MM.1S (cell line): Measurements from ENCODE around the gene PARVB.

ENCODE experiments used
- DNase-seq: peaks from one replicate; pipeline ENCODE4 v3.0.0-alpha.2; 2015
- H2AFZ ChIP-seq: fragments of 300-600 bp; sonication (generic); 2 replicates; pipeline ENCODE4 v1.6.0; 2016; ENCODE audit warnings: antibody characterized with exemption, low read length
- H3F3A ChIP-seq: fragments of 300-600 bp; sonication (generic); 2 replicates; pipeline ENCODE4 v1.6.1; 2016; ENCODE audit warnings: mild to moderate bottlenecking, antibody characterized with exemption, low read length, moderate library complexity, mixed read lengths; ENCODE audit not compliant: insufficient read depth
- H3K27ac ChIP-seq: fragments of 300-600 bp; sonication (generic); 2 replicates; pipeline ENCODE4 v1.5.1; 2016; ENCODE audit warnings: mild to moderate bottlenecking, low read length
- H3K27me3 ChIP-seq: fragments of 300-600 bp; sonication (generic); replicated peaks from 2 replicates; pipeline ENCODE4 v1.6.0; 2016; ENCODE audit warnings: low read length; ENCODE audit not compliant: insufficient read depth
- H3K36me3 ChIP-seq: fragments of 300-600 bp; sonication (generic); replicated peaks from 2 replicates; pipeline ENCODE4 v1.6.1; 2016; ENCODE audit warnings: mild to moderate bottlenecking, low read length, mixed read lengths; ENCODE audit not compliant: insufficient read depth
- H3K4me1 ChIP-seq: fragments of 300-600 bp; sonication (generic); 2 replicates; pipeline ENCODE4 v1.6.1; 2016; ENCODE audit warnings: low read length, mixed read lengths
- H3K4me2 ChIP-seq: fragments of 300-600 bp; sonication (generic); 2 replicates; pipeline ENCODE4 v1.6.0; 2016; ENCODE audit warnings: low read depth, low read length
- H3K4me3 ChIP-seq: fragments of 300-600 bp; sonication (generic); 2 replicates; pipeline ENCODE4 v1.5.1; 2016; ENCODE audit warnings: low read length, mixed read lengths
- H3K79me2 ChIP-seq: fragments of 300-600 bp; sonication (generic); 2 replicates; pipeline ENCODE4 v1.6.1; 2016; ENCODE audit warnings: mixed run types, low read length, mixed read lengths
- H3K9ac ChIP-seq: fragments of 300-600 bp; sonication (generic); 2 replicates; pipeline ENCODE4 v1.6.1; 2016; ENCODE audit warnings: low read length, mixed read lengths
- H3K9me2 ChIP-seq: fragments of 300-600 bp; sonication (generic); replicated peaks from 2 replicates; pipeline ENCODE4 v1.6.1; 2016; ENCODE audit warnings: mild to moderate bottlenecking, low read length, mixed read lengths; ENCODE audit not compliant: insufficient read depth
- H3K9me3 ChIP-seq: fragments of 300-600 bp; sonication (generic); replicated peaks from 2 replicates; pipeline ENCODE4 v1.6.1; 2016; ENCODE audit warnings: mild to moderate bottlenecking, low read length, mixed read lengths; ENCODE audit not compliant: insufficient read depth
- H4K20me1 ChIP-seq: fragments of 300-600 bp; sonication (generic); 2 replicates; pipeline ENCODE4 v1.6.1; 2016; ENCODE audit warnings: mild to moderate bottlenecking, low read length, moderate library complexity, mixed read lengths; ENCODE audit not compliant: insufficient read depth
- CTCF ChIP-seq: fragments of 300-600 bp; sonication (generic); IDR thresholded peaks from 2 replicates; pipeline ENCODE4 v1.5.1; 2016; ENCODE audit warnings: antibody characterized with exemption, low read length, mixed read lengths
- EZH2 ChIP-seq: fragments of 300-600 bp; sonication (generic); optimal IDR thresholded peaks from 2 replicates; pipeline ENCODE3; 2017; ENCODE audit warnings: low read depth, mild to moderate bottlenecking, antibody characterized with exemption, low read length, mixed read lengths
- EZH2phosphoT487 ChIP-seq: fragments of 300-600 bp; sonication (generic); IDR thresholded peaks from 2 replicates; pipeline ENCODE4 v1.6.1; 2018; ENCODE audit warnings: antibody characterized with exemption, low read length

PARVB gene

GRCh38 chr22:44129619-44129976, 105.5 kb downstream of the PARVB start:
- Histone ChIP-seq H3K9me2 (no peaks in the 10 kb centered on the region), H3K4me1 (no peaks in the 10 kb centered on the region), H3K36me3 (no peaks in the 10 kb centered on the region), H3K9me3 (no peaks in the 10 kb centered on the region), H3K79me2 (no peaks in the 10 kb centered on the region), H4K20me1 (no peaks in the 10 kb centered on the region), H3K4me3 (no peak overlapping the region), H3K27me3 (no peaks in the 10 kb centered on the region), H3K27ac (no peak overlapping the region), H3F3A (no peaks in the 10 kb centered on the region), H2AFZ (no peak overlapping the region), H3K4me2 (no peak overlapping the region), H3K9ac (no peak overlapping the region)
- TF ChIP-seq CTCF (no peak), EZH2phosphoT487 (no peak), EZH2 (no peak)
- no peak for DNase-seq

DNA sequence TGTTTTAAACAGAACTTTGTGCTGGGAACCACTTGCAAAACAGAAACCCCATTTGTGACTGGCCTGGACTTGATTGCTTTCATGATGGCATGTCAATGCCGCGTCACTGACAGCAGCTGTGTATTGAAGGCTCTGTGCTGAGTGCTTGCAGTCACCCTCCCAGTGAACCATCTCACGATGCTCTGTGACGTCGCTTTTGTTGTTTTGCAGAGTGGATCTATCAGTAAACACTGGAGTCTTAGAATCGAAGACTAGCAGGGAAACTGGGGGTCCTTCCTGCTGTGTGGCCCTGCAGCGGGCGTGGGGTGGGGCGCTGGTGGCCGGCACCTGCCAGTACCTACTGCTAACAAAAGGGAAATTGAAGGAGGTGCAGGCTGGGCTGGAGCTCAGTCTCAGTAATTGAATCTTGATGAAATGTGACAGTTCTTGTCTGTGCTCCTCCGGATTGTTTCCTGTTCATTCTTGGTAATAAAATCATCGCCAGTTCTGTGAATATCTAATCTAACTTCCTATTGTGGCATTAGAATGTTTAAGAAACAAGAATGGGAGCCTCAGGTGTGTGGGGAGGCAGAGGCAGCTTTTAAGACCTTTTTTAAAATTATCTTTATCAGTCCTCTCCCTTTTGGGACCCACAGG, 106.1 kb downstream of the PARVB start:
- Histone ChIP-seq H3F3A (no peaks in the 10 kb centered on the region), H3K27ac (no peak overlapping the region), H3K4me1 (no peaks in the 10 kb centered on the region), H2AFZ (no peak overlapping the region), H3K9ac (no peak overlapping the region), H4K20me1 (no peaks in the 10 kb centered on the region), H3K36me3 (no peaks in the 10 kb centered on the region), H3K79me2 (no peaks in the 10 kb centered on the region), H3K27me3 (no peaks in the 10 kb centered on the region), H3K9me2 (no peaks in the 10 kb centered on the region), H3K4me2 (no peak overlapping the region), H3K9me3 (no peaks in the 10 kb centered on the region), H3K4me3 (no peak overlapping the region)
- no peak for DNase-seq
- TF ChIP-seq CTCF = no peak
- TF ChIP-seq EZH2phosphoT487 = no peak
- TF ChIP-seq EZH2 = no peak

DNA sequence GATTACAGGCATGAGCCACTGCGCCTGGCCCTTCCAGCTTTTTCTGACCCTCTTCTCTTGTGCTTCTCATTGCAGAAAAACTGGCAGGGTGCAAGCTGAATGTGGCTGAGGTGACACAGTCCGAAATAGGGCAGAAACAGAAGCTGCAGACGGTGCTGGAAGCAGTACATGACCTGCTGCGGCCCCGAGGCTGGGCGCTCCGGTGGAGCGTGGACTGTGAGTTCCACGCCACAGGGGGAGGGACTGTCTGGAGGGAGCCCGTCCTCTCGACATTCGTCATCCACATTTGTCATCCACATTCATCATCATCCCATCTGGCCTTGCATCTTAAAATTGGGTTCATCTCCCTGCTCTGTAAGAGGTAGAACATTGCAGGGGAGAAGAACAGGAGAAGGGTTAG, 107.3 kb downstream of the PARVB start:
- Histone ChIP-seq H3K9me2 (no peaks in the 10 kb centered on the region), H3K9ac (no peak overlapping the region), H4K20me1 (no peaks in the 10 kb centered on the region), H3K4me2 (no peak overlapping the region), H2AFZ (no peak overlapping the region), H3F3A (no peaks in the 10 kb centered on the region), H3K79me2 (no peaks in the 10 kb centered on the region), H3K36me3 (no peaks in the 10 kb centered on the region), H3K27me3 (no peaks in the 10 kb centered on the region), H3K4me3 (no peak overlapping the region), H3K4me1 (no peaks in the 10 kb centered on the region), H3K27ac (no peak overlapping the region), H3K9me3 (no peaks in the 10 kb centered on the region)
- no peak for DNase-seq
- TF ChIP-seq CTCF (no peak), EZH2phosphoT487 (no peak), EZH2 (no peak)
